Erythroblast (primary cell): ENCODE data around the gene TMEM134.

Experiments
- GATA1 ChIP-seq: IDR thresholded peaks from 2 replicates; pipeline ENCODE4 v1.6.1; 2011; ENCODE audit warnings: low read depth, mild to moderate bottlenecking, control low read depth, low read length, moderate library complexity
- POLR2A ChIP-seq: IDR thresholded peaks from 2 replicates; pipeline ENCODE4 v1.6.1; 2011; ENCODE audit warnings: mild to moderate bottlenecking, low read length

GRCh38 chr11:67445515-67445914, 23.5 kb downstream of the TMEM134 start:
- no peak for TF ChIP-seq POLR2A
- TF ChIP-seq GATA1, result no peak
